ENCODE results near the gene ASTN2. TPM values are rescaled to one million over a fixed set of nuclear protein-coding genes. Genes with fewer than 3 reads are reported as not detected.

The ASTN2 gene
- total RNA-seq, 6 experiments from 2014 or later: 0.91 to 3.1 (median 2.5) TPM

DNA sequence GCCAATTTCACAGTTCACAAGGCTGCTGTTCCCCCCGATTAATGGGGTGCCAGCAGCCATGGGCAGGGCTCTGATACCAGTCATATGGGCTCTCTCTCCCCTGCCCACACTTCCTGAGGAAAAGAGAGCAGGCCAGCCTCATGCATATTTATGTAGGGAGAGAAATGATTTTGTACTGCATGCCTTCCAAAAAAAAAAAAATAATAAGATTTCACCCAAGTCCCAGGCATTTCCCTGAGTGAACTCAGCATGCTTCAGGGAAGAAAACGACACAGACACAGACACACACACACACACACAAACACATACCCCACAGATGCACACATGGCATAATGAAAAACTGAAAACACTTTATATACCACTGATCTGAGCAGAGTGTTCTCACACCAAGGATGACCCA, 232.8 kb downstream of the ASTN2 start:
- Histone ChIP-seq H3K4me3 (no peak overlapping the region), H3K4me1 (no peaks in the 10 kb centered on the region), H3K36me3 (no peaks in the 10 kb centered on the region), H3K27ac (no peak overlapping the region), H3K9me3 (no peaks in the 10 kb centered on the region), H3K27me3 (no peaks in the 10 kb centered on the region)
- DNase-seq: no peak
- TF ChIP-seq POLR2A (IDR thresholded peaks at IDR 0.05): no peak
- TF ChIP-seq, protein P1, sequence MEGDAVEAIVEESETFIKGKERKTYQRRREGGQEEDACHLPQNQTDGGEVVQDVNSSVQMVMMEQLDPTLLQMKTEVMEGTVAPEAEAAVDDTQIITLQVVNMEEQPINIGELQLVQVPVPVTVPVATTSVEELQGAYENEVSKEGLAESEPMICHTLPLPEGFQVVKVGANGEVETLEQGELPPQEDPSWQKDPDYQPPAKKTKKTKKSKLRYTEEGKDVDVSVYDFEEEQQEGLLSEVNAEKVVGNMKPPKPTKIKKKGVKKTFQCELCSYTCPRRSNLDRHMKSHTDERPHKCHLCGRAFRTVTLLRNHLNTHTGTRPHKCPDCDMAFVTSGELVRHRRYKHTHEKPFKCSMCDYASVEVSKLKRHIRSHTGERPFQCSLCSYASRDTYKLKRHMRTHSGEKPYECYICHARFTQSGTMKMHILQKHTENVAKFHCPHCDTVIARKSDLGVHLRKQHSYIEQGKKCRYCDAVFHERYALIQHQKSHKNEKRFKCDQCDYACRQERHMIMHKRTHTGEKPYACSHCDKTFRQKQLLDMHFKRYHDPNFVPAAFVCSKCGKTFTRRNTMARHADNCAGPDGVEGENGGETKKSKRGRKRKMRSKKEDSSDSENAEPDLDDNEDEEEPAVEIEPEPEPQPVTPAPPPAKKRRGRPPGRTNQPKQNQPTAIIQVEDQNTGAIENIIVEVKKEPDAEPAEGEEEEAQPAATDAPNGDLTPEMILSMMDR (IDR thresholded peaks at IDR 0.05): no peak
- intact Hi-C loops (cut with DNase I): no loop called here
- no peak for ATAC-seq
- 26% methylated on average over 2 of the region's 2 CpGs for WGBS (ENCODE audit: insufficient coverage, low coverage, low lambda C conversion rate, missing lambda C conversion rate)

DNA sequence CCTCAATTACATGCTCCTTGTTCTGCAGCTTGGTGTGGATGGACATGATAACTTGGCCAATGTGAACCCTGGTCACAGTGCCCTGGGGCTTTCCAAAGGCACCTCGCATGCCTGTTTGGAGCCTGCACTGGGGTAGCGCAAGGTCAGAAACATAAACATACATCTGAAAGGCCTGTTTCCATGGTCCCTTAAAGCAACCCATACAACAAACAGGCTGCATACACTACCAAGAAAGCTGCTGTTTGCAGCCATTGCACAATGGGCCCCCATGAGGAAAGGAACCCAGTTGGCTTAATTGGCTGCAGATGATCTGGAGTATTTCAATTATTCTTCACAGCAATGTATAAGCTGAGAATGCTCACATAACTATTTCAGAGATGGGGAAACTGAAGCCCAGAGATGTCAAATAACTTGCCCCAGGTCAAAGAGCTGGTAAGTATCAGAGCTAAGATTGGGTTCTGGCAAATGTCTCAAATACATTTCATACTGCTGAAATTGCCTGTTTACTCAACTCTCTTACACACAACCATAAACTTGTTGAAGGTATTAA, 233.9 kb downstream of the ASTN2 start:
- Histone ChIP-seq H3K4me1 (no peaks in the 10 kb centered on the region), H3K27me3 (no peaks in the 10 kb centered on the region), H3K9me3 (no peaks in the 10 kb centered on the region), H3K27ac (no peak overlapping the region), H3K36me3 (no peaks in the 10 kb centered on the region), H3K4me3 (no peak overlapping the region)
- WGBS (ENCODE audit: insufficient coverage, low coverage, low lambda C conversion rate, missing lambda C conversion rate): no CpG with 5 or more reads among the region's 2 CpGs
- intact Hi-C loops (cut with DNase I): no loop called here
- no peak for ATAC-seq
- no peak for TF ChIP-seq POLR2A (IDR thresholded peaks at IDR 0.05)
- TF ChIP-seq, protein P1 (IDR thresholded peaks at IDR 0.05): no peak
- DNase-seq: no peak

DNA sequence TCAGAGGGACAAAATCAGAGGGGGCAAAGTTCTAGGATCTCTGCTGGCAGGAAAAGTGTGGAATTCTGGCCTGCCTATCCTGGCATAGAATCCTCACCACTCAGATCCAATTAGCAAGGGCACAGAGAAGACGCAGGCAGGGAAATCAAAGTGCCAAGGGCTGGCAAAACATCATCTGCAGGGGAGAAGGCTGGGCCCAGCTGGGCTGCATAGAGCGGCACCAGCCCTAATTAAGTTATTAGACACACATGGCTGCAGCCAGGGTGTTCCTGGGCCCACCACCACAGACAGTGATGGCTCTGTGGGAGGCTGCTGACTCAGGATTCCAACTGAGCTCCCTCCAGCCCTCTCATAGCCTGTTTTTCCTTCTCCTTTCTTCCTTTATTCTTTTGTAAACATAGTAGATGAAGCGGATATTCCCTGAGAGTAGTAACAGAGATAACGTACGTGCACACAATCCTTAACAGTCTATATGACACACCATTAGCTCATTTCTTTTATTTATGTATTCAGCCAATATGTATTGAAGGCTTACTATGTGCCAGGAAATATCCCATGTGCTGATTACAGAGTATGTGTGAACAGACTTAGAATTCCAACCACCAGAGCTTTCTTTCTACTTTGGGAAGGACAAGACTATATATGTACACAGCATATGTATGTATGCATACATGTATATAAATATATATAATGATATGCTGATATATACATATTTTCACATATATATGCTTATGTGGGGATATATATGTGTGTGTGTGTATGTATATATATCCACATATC, 236.1 kb downstream of the ASTN2 start:
- intact Hi-C loops (cut with DNase I): no loop called here
- H3K4me1 ChIP-seq: no peaks in the 10 kb centered on the region
- no peaks in the 10 kb centered on the region for H3K27me3 ChIP-seq
- no peak overlapping the region for H3K4me3 ChIP-seq
- no peak overlapping the region for H3K27ac ChIP-seq
- TF ChIP-seq, protein P1 (IDR thresholded peaks at IDR 0.05): no peak
- no peak for TF ChIP-seq POLR2A (IDR thresholded peaks at IDR 0.05)
- WGBS (ENCODE audit: insufficient coverage, low coverage, low lambda C conversion rate, missing lambda C conversion rate): 72% methylated on average over 4 of the region's 5 CpGs
- DNase-seq: no peak
- peak in 1 of 4 donors; percentile 40 for ATAC-seq
- H3K9me3 ChIP-seq: no peaks in the 10 kb centered on the region
- H3K36me3 ChIP-seq: no peaks in the 10 kb centered on the region

DNA sequence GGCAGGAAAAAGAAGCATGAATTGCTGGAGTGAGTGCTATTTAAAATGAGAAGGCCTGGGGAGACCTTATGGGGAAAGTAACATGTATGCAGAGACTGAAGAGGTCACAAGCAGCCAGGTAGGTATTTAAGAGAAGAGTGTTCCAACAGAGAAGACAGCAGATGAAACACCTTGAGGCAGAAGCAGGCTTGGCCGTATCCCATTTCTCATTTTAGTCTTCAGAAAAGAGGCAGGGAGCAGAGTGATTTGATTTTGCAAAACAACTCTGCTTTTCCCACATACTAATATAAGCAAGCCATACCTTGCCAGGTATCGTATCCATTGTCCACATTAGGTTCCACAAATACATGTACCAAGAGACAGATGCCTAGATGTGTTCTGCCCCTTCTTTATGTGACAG, 244.3 kb downstream of the ASTN2 start:
- Histone ChIP-seq H3K4me1 (no peaks in the 10 kb centered on the region), H3K27me3 (no peaks in the 10 kb centered on the region), H3K9me3 (no peaks in the 10 kb centered on the region), H3K36me3 (no peaks in the 10 kb centered on the region), H3K4me3 (no peak overlapping the region), H3K27ac (no peak overlapping the region)
- DNase-seq (no peak), ATAC-seq (no peak)
- intact Hi-C loops (cut with DNase I): no loop called here
- 55% methylated on average over 2 of the region's 2 CpGs for WGBS (ENCODE audit: insufficient coverage, low coverage, low lambda C conversion rate, missing lambda C conversion rate)
- TF ChIP-seq POLR2A (IDR thresholded peaks at IDR 0.05): no peak
- TF ChIP-seq, protein P1 (IDR thresholded peaks at IDR 0.05): no peak

Measured in right lobe of liver (tissue), 6 donors.